Retinal pigment epithelial cell (primary cell): Measurements from ENCODE around the gene KCNJ6.

Experiments used
- DNase-seq: peaks from one replicate; pipeline ENCODE4 v3.0.0-alpha.2; 2010; ENCODE audit warnings: low read depth
- H3K4me3 ChIP-seq: 2 replicates; pipeline ENCODE4 v1.5.1; 2011; ENCODE audit warnings: mild to moderate bottlenecking, low read length, control low read depth, moderate library complexity
- CTCF ChIP-seq: conservative IDR thresholded peaks from 2 replicates; pipeline ENCODE4 v1.5.1; 2011; ENCODE audit warnings: low read depth, low read length, control low read depth, inconsistent platforms

The KCNJ6 gene

GRCh38 chr21:37565530-37566223, 350.6 kb downstream of the KCNJ6 start:
- no peak for TF ChIP-seq CTCF
- H3K4me3 ChIP-seq, result no peak overlapping the region
- no peak for DNase-seq

DNA sequence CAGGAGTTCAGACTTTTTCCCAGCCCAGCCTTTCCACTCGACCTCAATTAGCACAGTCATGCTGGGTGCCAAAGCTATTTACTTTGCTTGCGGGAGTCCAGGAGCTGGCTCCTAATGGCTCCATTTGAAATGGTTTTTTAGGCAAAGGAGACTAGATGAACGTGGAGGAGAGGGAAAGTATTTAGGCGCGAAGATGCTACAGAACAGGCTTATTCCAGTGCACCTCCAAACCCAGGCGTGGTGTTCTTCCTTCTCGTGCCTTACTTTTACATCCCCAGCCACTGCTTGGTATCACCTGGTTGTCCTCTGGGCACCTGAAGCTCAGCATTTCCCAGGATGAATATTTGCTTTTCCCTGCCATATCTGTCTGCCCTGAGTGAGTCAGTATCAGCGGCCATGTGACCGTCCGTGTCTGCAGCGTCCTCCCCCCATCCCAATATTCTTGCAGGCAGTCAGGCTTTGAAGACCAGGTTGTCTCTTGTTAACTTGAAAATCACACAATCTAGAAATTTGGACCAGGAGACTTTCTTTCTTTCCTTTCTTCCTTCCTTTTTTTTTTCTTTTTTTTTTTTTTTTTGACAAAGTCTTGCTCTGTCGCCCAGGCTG, 351.2 kb downstream of the KCNJ6 start:
- peak overlapping the region; percentile 11 for H3K4me3 ChIP-seq
- no peak for TF ChIP-seq CTCF
- peak; percentile 53 for DNase-seq

GRCh38 chr21:37564341-37564923, 351.8 kb downstream of the KCNJ6 start:
- TF ChIP-seq CTCF, result no peak
- H3K4me3 ChIP-seq, result peak overlapping the region; percentile 51
- peak; percentile 99 for DNase-seq

DNA sequence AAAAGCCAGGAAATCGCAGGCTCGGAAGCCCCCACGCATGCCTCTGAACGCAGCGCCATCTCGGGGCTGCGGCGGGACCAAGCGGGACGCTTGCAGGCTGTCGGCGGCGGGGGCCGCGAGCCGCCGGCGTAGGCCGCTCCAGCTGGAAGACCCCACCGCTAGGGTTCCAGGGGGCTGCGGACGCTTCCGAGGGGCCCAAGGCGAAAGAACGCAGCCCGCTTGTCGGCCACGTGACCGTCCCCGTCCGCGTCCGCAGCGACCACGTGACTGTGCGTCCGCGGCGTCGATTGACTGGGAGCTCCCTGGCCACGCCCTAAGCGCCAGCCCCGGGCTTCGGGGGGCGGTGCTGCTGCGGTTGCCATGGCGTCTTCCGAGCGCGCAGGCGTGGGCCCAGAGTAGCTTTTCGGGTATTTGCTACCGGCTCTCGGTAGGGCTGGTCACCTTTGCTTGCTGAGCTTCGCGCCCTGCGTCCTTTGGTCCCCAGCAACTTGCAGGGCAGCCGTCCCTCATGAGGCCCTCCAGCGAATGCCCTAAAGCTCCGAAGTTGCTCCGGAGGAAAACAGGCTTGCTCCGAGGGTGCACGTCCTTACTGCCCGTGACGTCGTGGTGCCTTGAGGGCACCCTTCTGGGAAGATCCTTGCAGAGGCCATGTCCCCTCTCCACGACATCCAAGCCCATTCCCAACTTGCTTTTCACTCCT, 352.5 kb downstream of the KCNJ6 start:
- peak overlapping the region; percentile 51 for H3K4me3 ChIP-seq
- peak; percentile 35 for TF ChIP-seq CTCF
- DNase-seq, result peak; percentile 74

- no peak for TF ChIP-seq CTCF
- DNase-seq, result no peak
- peak overlapping the region; percentile 51 for H3K4me3 ChIP-seq
Observed at GRCh38 chr21:37562920-37563640, 353.2 kb downstream of the KCNJ6 start.

DNA sequence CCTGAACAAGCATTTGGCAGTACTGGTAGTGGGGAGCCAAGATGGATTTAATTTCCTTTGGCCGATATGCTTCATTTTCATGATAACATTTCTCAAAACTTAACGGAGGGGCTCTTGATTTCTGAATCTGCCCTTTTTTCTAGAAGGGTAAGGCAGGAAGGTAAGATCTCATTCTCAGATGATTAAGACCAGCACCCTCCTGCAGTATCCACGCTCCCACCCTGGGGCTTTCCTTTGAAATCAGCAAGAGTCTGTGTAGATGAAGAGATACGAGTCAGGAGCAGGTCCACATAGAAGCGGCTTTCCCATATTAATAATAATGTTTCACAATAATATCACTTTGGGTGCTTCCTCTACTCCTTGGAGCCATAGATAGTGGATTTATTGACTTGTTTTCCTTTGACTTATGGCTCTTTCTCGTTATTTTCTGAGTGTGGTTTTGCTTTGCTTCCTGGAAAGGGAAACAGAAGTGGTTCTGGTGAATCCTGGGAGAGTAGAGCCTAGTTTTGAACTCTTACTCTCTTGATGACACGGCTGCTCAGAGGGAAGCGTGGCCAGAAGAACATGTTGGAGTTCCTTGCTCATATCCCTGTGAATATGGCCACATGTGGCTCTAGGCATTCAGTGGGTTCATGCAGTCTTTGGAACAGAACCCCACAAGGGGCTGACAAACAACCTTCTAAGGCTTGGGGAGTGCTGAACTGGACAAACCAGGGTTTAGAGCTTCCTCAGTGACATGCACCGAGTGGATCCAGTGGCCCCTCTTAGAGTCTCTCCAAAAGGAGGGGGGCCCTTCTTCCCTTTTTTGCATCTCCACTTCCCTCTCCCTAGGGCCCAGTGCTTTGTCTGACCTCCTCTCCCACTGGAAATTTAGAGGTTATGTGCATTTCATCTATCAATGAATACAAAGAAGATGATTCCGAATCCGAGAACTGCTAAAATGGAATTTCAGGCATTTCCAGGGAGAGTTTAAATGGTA, 354.0 kb downstream of the KCNJ6 start:
- H3K4me3 ChIP-seq, result no peak overlapping the region
- no peak for TF ChIP-seq CTCF
- DNase-seq, result no peak
